HG03103 (cell line): ENCODE results near the gene CFAP100.

ENCODE experiments used
- ATAC-seq: cut with Tn5 transposase; IDR thresholded peaks from one replicate; pipeline ENCODE4 v1.9.1; 2021; ENCODE audit warnings: low read depth; ENCODE audit not compliant: unreplicated experiment

Gene CFAP100

GRCh38 chr3:126456766-126457388 is 62.2 kb downstream of the CFAP100 start:
- no peak for ATAC-seq

- no peak for ATAC-seq
Observed at GRCh38 chr3:126459111-126459762, 64.5 kb downstream of the CFAP100 start.

- no peak for ATAC-seq
Observed at GRCh38 chr3:126459763-126460127, 65.0 kb downstream of the CFAP100 start.

GRCh38 chr3:126460381-126460780 is 65.7 kb downstream of the CFAP100 start:
- ATAC-seq: no peak

GRCh38 chr3:126461450-126462070 is 66.9 kb downstream of the CFAP100 start:
- no peak for ATAC-seq

- no peak for ATAC-seq
Observed at GRCh38 chr3:126463521-126463920, 68.8 kb downstream of the CFAP100 start.

- no peak for ATAC-seq
Observed at GRCh38 chr3:126464093-126464492, 69.4 kb downstream of the CFAP100 start.

- ATAC-seq: no peak
Observed at GRCh38 chr3:126464494-126464893, 69.8 kb downstream of the CFAP100 start.

- no peak for ATAC-seq
Observed at GRCh38 chr3:126464997-126465396, 70.3 kb downstream of the CFAP100 start.

GRCh38 chr3:126465928-126466544 is 71.3 kb downstream of the CFAP100 start:
- no peak for ATAC-seq

- no peak for ATAC-seq
Observed at GRCh38 chr3:126466886-126467610, 72.3 kb downstream of the CFAP100 start.

- no peak for ATAC-seq
Observed at GRCh38 chr3:126467611-126467955, 72.9 kb downstream of the CFAP100 start.

- no peak for ATAC-seq
Observed at GRCh38 chr3:126468028-126468891, 73.6 kb downstream of the CFAP100 start.

GRCh38 chr3:126469479-126469878 is 74.8 kb downstream of the CFAP100 start:
- no peak for ATAC-seq

- ATAC-seq: no peak
Observed at GRCh38 chr3:126472277-126473006, 77.7 kb downstream of the CFAP100 start.

GRCh38 chr3:126473292-126474168 is 78.8 kb downstream of the CFAP100 start:
- no peak for ATAC-seq

- peak; percentile 24 for ATAC-seq
Observed at GRCh38 chr3:126474498-126475412, 80.0 kb downstream of the CFAP100 start.
